ENCODE data around the gene DICER1. TPM values are rescaled to one million over a fixed set of nuclear protein-coding genes. Genes with fewer than 3 reads are reported as not detected.

The DICER1 gene
- total RNA-seq, 1 donor from 2014 or later, result 63.3 TPM

DNA sequence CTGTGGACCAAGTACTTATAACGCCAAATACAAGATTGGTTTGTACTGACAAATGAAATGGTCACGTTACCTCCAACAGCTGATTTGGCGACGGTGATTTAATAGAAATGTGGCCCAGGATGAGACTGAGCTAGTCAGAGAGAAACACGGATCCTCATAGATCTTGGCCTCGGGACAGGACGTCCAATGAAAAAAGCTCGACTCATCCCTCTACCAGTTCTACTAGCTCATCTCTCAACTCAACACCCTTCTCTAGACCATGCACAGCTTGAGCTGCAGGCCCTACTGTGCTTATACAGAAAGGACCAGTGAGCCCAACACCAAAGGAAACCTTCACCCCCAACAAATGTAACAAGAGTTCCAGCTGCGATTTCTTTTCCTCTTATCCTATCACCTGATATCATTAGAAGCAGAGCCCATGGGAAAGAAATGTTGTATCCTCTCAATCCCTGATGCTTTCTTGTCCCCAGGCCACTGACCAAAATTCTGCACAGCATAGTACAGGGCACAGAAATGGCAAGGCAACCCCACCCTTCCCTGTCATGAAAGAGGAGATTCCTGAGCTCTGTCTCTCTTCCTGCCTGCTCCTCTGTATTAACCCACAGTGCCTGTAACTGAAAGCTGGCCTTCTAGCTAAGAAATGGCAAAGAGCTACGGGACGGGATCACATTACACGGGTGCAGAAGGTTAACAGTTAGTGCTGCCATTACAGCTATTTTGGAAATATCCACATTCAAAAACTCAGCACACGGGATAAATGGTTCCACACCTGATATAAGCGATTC lies 39.2 kb downstream of the DICER1 start:
- peaks cover 14% of the 10 kb centered on the region for H3K4me1 Mint-ChIP-seq (ENCODE audit: low read depth)
- no peak for DNase-seq (ENCODE audit: low spot score)
- no peaks in the 10 kb centered on the region for H3K27me3 Mint-ChIP-seq (ENCODE audit: low read depth)
- TF ChIP-seq, protein P1, sequence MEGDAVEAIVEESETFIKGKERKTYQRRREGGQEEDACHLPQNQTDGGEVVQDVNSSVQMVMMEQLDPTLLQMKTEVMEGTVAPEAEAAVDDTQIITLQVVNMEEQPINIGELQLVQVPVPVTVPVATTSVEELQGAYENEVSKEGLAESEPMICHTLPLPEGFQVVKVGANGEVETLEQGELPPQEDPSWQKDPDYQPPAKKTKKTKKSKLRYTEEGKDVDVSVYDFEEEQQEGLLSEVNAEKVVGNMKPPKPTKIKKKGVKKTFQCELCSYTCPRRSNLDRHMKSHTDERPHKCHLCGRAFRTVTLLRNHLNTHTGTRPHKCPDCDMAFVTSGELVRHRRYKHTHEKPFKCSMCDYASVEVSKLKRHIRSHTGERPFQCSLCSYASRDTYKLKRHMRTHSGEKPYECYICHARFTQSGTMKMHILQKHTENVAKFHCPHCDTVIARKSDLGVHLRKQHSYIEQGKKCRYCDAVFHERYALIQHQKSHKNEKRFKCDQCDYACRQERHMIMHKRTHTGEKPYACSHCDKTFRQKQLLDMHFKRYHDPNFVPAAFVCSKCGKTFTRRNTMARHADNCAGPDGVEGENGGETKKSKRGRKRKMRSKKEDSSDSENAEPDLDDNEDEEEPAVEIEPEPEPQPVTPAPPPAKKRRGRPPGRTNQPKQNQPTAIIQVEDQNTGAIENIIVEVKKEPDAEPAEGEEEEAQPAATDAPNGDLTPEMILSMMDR (IDR thresholded peaks at IDR 0.05), result no peak
- H3K4me3 Mint-ChIP-seq (ENCODE audit: unreplicated experiment), result no peak overlapping the region
- no peaks in the 10 kb centered on the region for H3K9me3 Mint-ChIP-seq (ENCODE audit: low read depth)
- peaks cover 29% of the 10 kb centered on the region for H3K36me3 Mint-ChIP-seq (ENCODE audit: low read depth)
- peak overlapping the region; percentile 77 for H3K27ac Mint-ChIP-seq (ENCODE audit: unreplicated experiment)

DNA sequence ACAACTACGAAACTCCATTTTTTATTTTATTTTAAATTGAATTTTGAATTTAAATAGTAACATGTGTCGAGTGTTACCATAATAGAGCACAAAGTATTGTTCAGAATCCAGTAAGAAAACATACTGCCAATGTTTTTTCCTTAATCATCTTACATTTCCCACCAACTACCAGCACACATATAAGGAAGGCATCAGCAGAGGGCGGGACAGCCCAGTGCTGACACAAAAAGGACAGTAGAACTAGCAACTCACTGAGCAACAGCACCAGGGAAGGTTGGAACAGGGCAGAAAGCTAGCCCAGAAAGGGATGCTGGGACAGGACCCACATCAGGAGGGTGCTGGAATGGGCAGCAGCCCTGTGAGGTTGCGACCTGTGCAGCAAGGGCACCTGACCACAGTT lies 43.9 kb downstream of the DICER1 start:
- Mint-ChIP-seq H3K4me1 (ENCODE audit: low read depth) (peaks cover 8% of the 10 kb centered on the region), H3K27ac (ENCODE audit: unreplicated experiment) (no peak overlapping the region), H3K27me3 (ENCODE audit: low read depth) (no peaks in the 10 kb centered on the region), H3K9me3 (ENCODE audit: low read depth) (no peaks in the 10 kb centered on the region), H3K4me3 (ENCODE audit: unreplicated experiment) (no peak overlapping the region), H3K36me3 (ENCODE audit: low read depth) (peaks cover 28% of the 10 kb centered on the region)
- TF ChIP-seq, protein P1 (IDR thresholded peaks at IDR 0.05), result no peak
- no peak for DNase-seq (ENCODE audit: low spot score)

DNA sequence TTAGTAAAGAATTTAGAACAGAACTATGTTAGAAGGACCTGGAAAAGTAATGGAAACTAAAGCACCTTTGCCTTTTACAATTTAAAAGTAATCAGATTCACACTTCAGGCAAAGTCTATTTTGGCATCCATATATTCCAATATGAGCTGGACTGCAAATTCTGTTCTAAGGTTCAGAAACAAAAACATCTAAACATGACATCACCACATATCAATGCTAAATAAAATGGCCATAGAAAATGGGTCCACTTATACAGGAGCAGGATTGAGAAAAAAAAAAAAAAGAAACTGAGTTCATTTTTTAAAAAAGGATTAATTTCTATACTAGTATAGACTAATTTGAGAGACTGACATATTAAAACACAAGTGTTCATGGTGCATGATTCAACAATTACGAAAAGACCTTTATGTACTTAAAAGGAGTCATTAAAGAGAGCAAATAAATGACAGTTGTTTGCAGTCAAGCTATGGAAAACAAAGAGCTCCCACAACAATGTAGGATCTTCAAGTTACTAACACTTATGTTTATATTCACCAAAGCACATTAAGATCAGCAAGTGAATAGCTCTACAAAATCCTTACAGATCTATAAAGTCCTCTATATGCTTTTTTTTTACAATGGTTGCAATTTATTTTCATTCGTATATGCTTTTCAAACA lies 45.7 kb downstream of the DICER1 start:
- Mint-ChIP-seq H3K27ac (ENCODE audit: unreplicated experiment) (no peak overlapping the region), H3K4me3 (ENCODE audit: unreplicated experiment) (no peak overlapping the region), H3K9me3 (ENCODE audit: low read depth) (no peaks in the 10 kb centered on the region), H3K36me3 (ENCODE audit: low read depth) (peaks cover 42% of the 10 kb centered on the region), H3K4me1 (ENCODE audit: low read depth) (peaks cover 2% of the 10 kb centered on the region), H3K27me3 (ENCODE audit: low read depth) (no peaks in the 10 kb centered on the region)
- TF ChIP-seq, protein P1 (IDR thresholded peaks at IDR 0.05), result no peak
- DNase-seq (ENCODE audit: low spot score), result no peak

DNA sequence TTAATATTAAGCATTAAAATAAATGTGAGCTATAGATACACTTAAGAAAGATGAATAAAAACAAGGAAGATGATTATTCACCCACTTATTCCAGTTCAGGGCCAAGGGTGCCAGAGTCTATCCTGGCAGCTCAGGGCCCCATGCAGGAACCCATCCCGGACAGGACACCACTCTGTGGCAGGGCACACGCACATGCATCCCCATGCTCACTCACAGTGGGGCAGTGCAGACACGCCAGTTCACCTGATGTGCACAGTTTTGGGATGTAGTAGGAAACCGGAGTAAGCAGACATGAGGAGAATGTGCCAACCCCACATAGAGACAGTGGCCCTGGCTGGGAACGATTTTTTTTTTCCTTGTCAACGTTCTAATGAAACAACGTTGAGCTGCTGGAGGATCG lies 47.2 kb downstream of the DICER1 start:
- no peak for DNase-seq (ENCODE audit: low spot score)
- TF ChIP-seq, protein P1 (IDR thresholded peaks at IDR 0.05), result no peak
- Mint-ChIP-seq H3K36me3 (ENCODE audit: low read depth) (peaks cover 37% of the 10 kb centered on the region), H3K4me1 (ENCODE audit: low read depth) (peaks cover 2% of the 10 kb centered on the region), H3K27ac (ENCODE audit: unreplicated experiment) (no peak overlapping the region), H3K27me3 (ENCODE audit: low read depth) (no peaks in the 10 kb centered on the region), H3K4me3 (ENCODE audit: unreplicated experiment) (no peak overlapping the region), H3K9me3 (ENCODE audit: low read depth) (no peaks in the 10 kb centered on the region)

DNA sequence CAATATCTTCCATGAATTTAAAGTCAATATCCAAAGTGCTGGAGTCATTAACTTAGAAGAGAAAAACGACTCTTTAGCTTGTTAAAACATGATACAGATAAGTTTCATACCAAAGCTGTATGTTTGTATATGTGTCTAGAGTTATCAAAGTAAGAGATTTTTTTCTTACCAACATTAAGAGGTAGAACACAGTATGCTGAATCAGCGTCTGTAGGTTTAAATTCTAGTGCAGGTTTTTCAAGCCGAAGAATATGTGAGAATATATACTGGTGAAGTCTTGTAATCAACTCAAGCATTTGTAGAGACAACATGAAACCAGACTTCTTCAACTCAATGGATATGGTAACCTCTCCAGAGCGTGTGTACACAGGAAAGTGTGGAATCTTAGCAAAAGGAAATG lies 49.6 kb downstream of the DICER1 start:
- Mint-ChIP-seq H3K9me3 (ENCODE audit: low read depth) (no peaks in the 10 kb centered on the region), H3K27ac (ENCODE audit: unreplicated experiment) (no peak overlapping the region), H3K4me3 (ENCODE audit: unreplicated experiment) (no peak overlapping the region), H3K27me3 (ENCODE audit: low read depth) (no peaks in the 10 kb centered on the region), H3K36me3 (ENCODE audit: low read depth) (peaks cover 38% of the 10 kb centered on the region), H3K4me1 (ENCODE audit: low read depth) (peaks cover 2% of the 10 kb centered on the region)
- TF ChIP-seq, protein P1 (IDR thresholded peaks at IDR 0.05), result no peak
- DNase-seq (ENCODE audit: low spot score), result no peak
